ENCODE results near the gene UTP4.

Gene UTP4

DNA sequence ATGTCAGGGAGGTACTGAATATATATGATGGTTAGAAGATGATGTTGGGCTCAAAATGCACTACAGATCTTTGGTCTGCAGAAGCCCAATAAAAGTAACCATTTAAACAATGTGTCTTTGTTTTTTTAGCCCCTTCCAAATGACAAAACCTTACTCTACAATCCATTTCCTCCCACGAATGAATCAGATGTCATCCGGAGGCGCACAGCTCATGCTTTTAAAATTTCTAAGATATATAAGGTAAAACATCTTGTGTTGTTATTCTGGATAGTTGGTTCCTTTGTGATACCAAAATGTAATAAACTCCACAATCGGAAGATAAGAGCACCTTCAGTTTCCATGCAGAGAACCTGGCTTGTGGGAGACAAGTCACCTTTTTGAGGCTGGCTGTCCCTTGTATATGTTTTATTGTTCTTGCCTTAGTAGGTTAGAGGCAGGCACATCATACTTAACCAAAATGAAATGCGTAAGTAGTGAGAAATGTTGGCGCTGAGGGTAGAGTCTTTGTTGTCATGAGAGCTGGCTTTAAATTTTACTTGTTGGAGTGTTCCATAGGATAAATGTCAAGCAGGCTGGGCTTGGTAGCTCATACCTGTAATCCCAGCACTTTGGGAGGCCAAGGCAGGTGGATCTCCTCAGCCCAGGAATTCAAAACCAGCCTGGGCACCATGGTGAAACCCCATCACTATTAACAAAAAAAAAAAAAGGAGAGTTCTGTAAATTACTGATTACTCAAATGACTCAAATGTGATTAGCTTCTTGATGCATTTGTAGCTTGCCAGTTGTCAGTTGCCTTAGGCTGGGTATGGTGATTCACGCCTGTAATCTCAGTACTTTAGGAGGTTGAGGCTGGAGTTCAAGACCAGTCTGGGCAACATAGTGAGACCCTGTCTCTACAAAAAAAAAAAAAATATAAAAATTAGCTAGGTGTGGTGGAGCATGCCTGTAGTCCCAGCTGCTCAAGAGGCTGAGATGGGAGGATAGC lies 34.8 kb downstream of the UTP4 start:
- Histone ChIP-seq H3K4me3 (no peak overlapping the region), H3K27ac (peak overlapping the region in 3 of 21 experiments; percentile 25 to 66 (median 33))

- no peak overlapping the region for H3K4me3 ChIP-seq
- H3K27ac ChIP-seq: no peak overlapping the region
Measured at GRCh38 chr16:69169051-69169450, 36.6 kb downstream of the UTP4 start.

DNA sequence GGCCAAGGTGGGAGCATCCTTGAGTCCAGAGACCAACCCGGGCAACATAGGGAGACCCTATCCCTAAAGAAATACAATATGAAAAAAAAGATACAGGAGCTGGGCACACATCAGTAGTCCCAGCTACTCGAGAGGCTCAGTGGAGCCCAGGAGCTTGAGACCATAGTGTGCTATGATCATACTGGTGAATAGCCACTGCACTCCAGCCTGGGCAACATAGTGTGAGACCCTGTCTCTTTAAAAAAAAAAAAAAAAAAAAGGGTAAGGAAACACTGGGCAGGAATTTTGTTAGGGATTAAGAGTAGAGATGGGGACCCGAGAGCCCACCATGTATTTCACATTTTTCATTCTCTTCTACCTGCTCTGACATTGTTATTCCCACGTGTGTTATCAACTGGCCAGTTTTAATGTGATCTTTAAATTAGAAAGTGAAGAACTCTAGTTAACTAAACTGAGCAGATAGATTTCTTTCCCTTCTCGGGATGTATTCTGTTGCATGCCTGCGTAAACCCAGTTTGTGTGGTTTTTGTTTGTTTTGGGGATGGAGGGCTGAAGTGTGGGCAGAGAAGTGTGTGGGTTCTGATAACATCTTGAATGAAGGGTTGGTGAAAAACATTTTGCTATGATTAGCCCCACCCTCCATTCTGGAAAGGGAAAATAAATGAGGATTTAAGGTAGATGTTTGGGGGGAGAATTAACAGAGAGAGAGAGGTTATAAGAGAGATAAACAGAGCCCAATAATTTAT lies 37.3 kb downstream of the UTP4 start:
- H3K27ac ChIP-seq: no peak overlapping the region
- H3K4me3 ChIP-seq: no peak overlapping the region

DNA sequence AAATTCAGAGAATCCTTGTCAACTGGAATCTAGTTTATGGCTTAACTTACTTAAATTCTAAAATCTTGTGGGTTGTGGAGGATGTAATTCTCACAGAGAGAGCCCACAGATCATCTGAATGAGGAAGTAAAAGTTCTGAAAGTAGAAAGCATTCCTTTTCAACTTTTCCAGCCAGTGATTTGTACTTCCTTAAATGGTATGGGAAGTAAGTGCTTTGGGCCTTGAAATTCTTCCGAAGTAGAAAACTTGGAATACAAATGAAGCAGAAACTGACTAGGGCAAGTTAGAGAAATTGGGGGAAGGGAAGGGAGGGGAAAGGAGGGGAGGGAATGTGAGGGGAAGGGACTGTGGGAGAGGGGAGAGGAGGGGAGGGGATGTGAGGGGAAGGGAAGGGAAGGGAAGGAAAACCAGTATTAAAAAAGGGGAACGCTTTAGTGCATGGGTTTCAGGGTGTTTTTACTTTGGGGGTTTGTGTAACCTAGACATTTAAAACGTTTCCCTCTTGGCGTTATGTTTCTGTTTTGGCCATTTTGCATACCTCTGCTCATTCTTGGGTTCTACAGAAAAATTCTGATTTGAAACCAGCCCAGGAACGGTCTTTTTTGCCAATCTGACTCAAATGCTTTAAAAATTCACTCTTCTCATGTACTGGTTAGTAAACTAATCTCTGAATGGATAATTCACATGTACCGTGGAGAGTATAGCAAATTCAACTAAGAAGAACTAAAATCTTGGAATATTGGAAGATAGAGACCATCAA lies 39.1 kb downstream of the UTP4 start:
- peak overlapping the region in 18 of 21 experiments; percentile 1 to 74 (median 47) for H3K27ac ChIP-seq
- no peak overlapping the region for H3K4me3 ChIP-seq

DNA sequence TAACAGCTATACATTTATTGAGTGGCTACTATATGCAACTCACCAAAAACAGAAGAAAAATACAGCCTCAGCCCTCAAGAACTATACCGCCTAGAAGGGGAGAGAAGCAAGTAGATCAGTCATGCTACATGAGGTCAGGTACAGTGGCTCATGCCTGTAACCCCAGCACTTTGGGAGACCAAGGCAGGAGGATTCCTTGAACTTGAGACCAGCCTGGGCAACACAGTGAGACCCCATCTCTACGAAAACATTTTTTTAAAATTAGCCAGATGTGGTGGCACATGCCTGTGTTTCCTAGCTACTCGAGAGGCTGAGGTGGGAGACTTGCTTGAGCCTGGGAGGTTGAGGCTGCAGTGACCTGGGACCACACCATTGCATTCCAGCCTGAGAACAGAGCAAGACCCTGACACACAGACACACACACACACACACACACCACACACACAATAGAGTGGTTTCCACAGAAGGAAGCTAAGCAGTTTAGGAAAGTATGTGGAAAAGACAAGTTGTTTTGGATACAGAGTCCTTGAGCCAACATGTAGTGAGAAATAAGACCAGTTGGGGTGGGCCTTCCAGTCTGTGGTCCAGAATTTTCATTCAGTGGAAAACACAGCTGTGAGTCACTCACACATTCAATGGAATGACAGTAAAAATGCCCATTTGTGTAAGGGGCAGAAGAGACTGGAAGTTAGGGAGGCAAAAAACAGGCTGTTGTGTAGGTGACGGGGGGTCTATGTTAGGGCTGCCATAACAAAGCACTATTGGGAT lies 43.8 kb downstream of the UTP4 start:
- Histone ChIP-seq H3K27ac (peak overlapping the region in 3 of 21 experiments; percentile 15 to 40 (median 29)), H3K4me3 (no peak overlapping the region)

DNA sequence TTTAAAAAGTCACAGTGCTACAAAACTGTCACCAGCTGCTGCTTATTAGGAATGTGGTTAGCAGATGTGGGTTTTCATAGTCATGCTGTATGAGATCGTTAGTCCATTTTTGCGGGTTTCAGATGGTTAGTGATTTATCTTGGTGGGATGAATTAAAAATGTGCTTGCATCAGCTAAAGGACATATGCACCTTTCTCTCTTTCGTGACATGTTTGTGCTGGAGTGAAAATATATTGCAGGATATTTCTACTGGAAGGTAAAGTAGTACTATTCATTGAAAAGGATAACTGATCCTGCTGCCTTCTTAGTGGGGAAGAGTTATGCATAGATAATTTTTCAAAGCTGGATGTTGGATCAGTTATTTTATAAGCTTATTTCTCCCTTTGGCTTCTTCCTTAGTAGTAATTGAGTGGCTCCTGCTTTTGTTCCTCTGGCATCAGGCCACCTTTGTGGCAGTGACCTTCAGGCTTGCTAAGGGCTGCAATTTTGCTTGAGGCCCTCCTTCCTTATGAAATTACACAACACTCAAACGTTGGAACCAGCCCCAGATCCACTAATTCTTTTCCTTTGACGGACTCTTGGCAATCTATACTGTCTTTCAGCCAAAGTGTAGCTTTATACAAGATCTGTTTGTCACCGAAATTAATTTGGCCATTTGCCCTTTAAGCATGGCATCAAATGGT lies 47.0 kb downstream of the UTP4 start:
- H3K4me3 ChIP-seq: no peak overlapping the region
- peak overlapping the region in 16 of 21 experiments; percentile 13 to 72 (median 56) for H3K27ac ChIP-seq

GRCh38 chr16:69180011-69180338 lies 47.5 kb downstream of the UTP4 start:
- H3K27ac ChIP-seq: peak overlapping the region in 16 of 21 experiments; percentile 13 to 72 (median 59)
- H3K4me3 ChIP-seq: no peak overlapping the region

DNA sequence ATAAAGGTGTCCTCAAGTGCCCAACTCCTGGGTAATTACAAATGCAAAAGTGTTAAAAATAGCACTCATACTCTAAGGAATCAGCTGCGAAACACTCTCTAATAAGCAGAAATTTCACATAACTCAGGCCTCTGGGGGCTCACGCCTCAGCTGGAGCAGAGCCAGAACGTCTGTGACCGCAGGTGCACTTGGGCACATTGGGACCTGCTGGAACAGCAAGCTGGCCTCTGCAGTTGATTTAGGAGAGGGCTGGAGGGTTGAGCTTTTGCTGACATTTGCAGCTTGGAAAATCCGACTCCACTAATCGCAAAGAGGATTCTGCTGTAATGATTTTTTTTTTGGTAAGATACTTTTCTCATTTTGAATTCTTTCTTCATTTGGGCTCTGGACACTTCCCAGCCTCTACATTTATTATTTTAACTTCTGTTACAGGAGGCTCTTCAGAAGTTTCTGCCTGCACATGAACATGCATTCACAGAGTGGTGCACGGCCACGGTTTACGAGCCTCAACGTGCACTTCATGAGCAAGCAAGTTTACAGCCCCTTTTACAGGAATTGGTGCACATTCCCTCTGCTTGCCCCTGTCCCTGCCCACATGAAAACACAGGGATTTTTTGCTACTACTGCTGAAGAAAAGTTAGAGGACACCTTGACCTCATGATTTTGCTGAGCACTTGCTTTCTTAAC lies 50.4 kb downstream of the UTP4 start:
- H3K4me3 ChIP-seq: no peak overlapping the region
- peak overlapping the region in 8 of 21 experiments; percentile 15 to 50 (median 36) for H3K27ac ChIP-seq

- H3K4me3 ChIP-seq: peak within 1 kb of the TSS; percentile 61 to 88 (median 85)
- H3K27ac ChIP-seq: peak within 1 kb of the TSS; percentile 75 to 96 (median 89)
Measured at GRCh38 chr16:69186642-69187445, 54.4 kb downstream of the UTP4 start, which contains the start of gene SNTB2. TSS of gene SNTB2 (plus strand) at chr16:69187164. CDS start at chr16:69187167, 3 bp downstream.

- peak overlapping the region; percentile 61 to 88 (median 85) for H3K4me3 ChIP-seq
- H3K27ac ChIP-seq: peak overlapping the region; percentile 75 to 96 (median 89)
Measured at GRCh38 chr16:69187446-69188235, 55.2 kb downstream of the UTP4 start.

DNA sequence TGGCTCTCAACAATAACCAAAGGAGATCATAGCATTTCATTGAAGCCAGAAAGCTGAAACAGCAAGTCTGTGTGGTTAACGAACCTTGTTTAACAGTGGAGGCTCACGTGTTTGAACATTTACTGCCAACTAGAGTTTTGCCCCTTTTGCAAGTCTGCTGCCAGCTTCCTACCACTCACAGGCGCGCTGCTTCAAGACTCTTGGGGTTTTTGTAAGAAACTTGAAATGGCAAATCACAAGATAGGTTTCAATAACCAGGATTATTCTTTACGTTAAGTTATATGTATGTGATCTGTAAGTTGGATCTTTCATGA lies 55.7 kb downstream of the UTP4 start:
- Histone ChIP-seq H3K4me3 (peak overlapping the region; percentile 61 to 88 (median 85)), H3K27ac (peak overlapping the region in 19 of 21 experiments; percentile 75 to 96 (median 89))

- Histone ChIP-seq H3K4me3 (peak overlapping the region; percentile 61 to 88 (median 85)), H3K27ac (peak overlapping the region in 9 of 21 experiments; percentile 86 to 96 (median 91))
Measured at GRCh38 chr16:69188716-69189115, 56.3 kb downstream of the UTP4 start.

- Histone ChIP-seq H3K27ac (no peak overlapping the region), H3K4me3 (no peak overlapping the region)
Measured at GRCh38 chr16:69190046-69190588, 57.7 kb downstream of the UTP4 start.

DNA sequence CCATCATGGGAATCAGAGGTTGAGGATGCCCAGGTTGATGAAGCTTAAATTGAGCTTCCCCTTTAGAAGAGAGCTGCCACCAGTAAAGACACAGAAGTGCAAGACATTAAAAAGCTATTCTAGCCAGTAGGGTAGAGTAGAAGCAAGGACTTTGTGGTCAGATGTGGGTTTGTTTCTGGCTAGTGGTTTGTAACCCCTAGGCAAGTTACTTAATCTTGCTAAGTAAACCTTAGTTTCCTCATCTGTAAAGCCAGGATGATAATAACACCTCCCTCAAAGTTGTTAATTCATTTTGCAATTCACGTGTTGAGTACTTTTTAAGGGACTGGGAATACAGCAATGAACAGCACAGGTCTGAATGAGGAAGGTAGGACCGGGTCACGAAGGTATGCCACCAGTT lies 58.1 kb downstream of the UTP4 start:
- H3K27ac ChIP-seq: no peak overlapping the region
- no peak overlapping the region for H3K4me3 ChIP-seq

- H3K4me3 ChIP-seq: no peak overlapping the region
- H3K27ac ChIP-seq: no peak overlapping the region
Measured at GRCh38 chr16:69191136-69191535, 58.7 kb downstream of the UTP4 start.

DNA sequence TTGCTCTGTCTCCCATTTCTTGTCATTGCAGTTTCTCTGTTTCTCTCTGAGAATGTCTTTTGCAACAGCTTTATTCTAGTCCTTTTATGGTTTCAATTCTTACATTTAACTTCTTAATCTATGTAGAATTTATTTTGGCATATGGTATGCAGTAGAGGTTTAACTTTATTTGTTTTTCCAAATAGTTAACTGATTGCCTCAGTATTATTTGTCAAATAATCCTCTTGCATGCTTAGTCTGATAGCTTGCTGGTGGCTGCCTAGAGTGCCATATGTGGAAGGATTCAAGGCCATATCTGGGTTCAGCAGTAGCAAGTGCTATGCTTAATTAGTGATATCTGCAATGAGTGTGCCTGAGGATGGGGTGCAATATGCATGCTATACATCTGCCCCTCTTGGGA lies 61.4 kb downstream of the UTP4 start:
- Histone ChIP-seq H3K4me3 (no peak overlapping the region), H3K27ac (no peak overlapping the region)
